ENCODE measurements around the gene PCDHGB3.
"Not testable (repeated sequence)": the region's sequence is repeated elsewhere in the genome, so short reads cannot be mapped to it uniquely, and the experiment has no call there.

PCDHGB3 gene

GRCh38 chr5:141363952-141364660, 5.9 kb upstream of the PCDHGB3 start, which contains the start of gene PCDHGA5:
Gene PCDHGA5, plus strand, starts transcription at chr5:141364162. Its CDS starts 169 bp downstream, at chr5:141364331.
- TF ChIP-seq CTCF (IDR thresholded peaks at IDR 0.05; ENCODE audit: low read depth, low read length): no peak; the same call in 1 of the 2 replicates
- no peak for DNase-seq (ENCODE audit: extremely low read depth, low read depth)

DNA sequence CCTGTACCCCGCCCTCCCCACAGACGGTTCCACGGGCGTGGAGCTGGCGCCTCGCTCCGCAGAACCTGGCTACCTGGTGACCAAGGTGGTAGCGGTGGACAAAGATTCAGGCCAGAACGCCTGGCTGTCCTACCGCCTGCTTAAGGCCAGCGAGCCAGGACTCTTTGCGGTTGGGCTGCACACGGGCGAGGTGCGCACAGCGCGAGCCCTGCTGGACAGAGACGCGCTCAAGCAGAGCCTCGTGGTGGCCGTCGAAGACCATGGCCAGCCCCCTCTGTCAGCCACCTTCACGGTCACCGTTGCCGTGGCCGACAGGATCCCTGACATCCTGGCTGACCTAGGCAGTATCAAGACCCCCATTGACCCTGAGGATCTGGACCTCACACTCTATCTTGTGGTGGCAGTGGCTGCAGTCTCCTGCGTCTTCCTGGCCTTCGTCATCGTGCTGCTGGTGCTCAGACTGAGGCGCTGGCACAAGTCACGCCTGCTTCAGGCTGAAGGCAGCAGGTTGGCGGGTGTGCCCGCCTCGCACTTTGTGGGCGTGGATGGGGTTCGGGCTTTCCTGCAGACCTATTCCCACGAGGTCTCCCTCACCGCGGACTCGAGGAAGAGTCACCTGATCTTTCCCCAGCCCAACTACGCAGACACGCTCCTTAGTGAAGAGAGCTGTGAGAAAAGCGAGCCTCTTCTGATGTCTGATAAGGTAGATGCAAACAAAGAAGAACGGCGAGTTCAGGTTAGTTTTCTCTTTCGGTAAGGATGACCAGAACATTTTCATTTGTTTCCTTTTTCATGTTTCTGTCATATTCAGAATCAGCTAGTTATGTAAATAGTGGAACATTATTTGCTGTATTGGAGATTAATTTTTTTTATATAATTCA, 3.8 kb upstream of the PCDHGB3 start:
- no peak for DNase-seq (ENCODE audit: extremely low read depth, low read depth)
- TF ChIP-seq CTCF (IDR thresholded peaks at IDR 0.05; ENCODE audit: low read depth, low read length): no peak

DNA sequence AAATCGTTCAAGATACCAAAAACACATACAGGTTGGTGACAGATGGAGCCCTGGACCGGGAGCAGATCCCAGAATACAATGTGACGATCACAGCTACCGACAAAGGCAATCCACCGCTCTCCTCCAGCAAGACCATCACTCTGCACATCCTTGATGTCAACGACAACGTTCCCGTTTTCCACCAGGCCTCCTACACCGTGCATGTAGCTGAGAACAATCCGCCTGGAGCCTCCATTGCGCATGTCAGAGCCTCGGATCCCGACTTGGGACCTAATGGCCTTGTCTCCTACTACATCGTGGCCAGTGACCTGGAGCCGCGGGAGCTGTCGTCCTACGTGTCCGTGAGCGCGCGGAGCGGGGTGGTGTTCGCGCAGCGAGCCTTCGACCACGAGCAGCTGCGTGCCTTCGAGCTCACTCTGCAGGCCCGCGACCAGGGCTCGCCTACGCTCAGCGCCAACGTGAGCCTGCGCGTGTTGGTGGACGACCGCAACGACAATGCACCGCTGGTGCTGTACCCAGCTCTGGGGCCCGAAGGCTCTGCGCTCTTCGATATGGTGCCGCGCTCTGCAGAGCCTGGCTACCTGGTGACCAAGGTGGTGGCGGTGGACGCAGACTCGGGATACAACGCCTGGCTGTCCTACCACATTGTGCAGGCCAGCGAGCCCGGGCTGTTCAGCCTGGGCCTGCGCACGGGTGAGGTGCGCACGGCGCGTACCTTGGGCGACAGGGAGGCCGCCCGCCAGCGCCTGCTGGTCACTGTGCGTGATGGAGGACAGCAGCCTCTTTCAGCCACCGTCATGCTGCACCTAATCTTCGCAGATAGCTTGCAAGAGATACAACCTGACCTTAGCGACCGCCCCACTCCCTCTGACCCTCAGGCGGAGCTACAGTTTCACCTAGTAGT, 1.8 kb downstream of the PCDHGB3 start:
- TF ChIP-seq CTCF (IDR thresholded peaks at IDR 0.05; ENCODE audit: low read depth, low read length): no peak
- no peak for DNase-seq (ENCODE audit: extremely low read depth, low read depth)

- no peak for DNase-seq (ENCODE audit: extremely low read depth, low read depth)
- peak; percentile 40 for TF ChIP-seq CTCF (IDR thresholded peaks at IDR 0.05; ENCODE audit: low read depth, low read length)
These were observed 3.8 kb downstream of the PCDHGB3 start, which contains the start of gene PCDHGA6 for GRCh38 chr5:141373673-141374317. Gene PCDHGA6, plus strand, starts transcription at chr5:141373891. Its CDS starts 193 bp downstream, at chr5:141374084.

GRCh38 chr5:141374627-141375026, 4.6 kb downstream of the PCDHGB3 start:
- no peak for DNase-seq (ENCODE audit: extremely low read depth, low read depth)
- TF ChIP-seq CTCF (IDR thresholded peaks at IDR 0.05; ENCODE audit: low read depth, low read length): no peak

DNA sequence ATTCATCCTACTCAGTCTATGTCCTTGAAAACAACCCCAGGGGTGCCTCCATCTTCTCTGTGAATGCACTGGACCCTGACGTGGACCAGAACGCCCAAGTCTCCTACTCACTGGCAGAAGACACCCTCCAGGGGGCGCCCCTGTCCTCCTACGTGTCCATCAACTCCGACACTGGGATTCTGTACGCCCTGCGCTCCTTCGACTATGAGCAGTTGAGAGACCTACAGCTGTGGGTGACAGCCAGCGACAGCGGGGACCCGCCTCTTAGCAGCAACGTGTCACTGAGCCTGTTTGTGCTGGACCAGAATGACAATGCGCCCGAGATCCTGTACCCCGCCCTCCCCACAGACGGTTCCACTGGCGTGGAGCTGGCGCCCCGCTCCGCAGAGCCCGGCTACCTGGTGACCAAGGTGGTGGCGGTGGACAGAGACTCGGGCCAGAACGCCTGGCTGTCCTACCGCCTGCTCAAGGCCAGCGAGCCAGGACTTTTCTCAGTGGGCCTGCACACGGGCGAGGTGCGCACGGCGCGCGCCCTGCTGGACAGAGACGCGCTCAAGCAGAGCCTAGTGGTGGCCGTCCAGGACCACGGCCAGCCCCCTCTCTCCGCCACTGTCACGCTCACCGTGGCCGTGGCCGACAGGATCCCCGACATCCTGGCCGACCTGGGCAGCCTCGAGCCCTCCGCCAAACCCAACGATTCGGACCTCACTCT, 5.6 kb downstream of the PCDHGB3 start:
- not testable (repeated sequence) for DNase-seq (ENCODE audit: extremely low read depth, low read depth)

Data from AG09319 (cell line).